ENCODE measurements around the gene TRMT5.

TRMT5 gene

DNA sequence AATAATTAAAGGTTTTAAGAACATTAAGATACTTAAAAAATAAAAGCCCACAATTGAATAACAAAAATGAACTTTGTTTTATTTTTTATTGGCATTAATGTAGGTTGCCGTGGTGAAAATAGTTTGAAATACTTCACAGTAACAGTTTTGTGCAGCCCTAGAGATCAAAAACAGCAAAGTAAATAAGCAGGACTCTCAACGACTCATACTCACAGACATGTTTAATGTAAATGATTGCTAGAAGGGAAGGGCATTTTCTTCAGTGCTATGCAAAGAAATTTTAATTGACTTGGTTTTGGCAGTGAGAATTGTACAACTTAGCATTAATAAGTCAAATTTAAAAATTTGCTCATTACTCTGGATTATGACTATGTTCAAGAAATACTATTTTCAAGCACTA lies 16.0 kb downstream of the TRMT5 start:
- no peak for DNase-seq

DNA sequence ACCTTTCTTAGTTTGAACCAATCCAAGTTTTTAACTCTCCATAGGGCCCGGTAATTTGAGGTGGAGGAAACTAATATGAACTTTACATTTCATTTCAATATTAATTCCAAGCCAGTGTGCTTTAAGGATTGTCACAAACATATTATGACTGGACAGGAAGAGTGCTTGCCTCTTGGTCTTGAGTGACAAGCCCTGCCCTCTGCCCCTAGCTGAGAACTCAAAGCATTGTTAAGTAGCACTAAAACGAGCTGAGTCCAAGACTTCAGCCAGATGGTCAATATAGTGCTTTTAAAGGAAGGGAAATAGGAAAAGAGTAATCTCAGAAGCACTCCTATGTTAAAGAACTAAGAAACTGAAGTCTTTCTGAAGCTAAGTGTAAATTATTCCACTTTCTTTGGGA lies 17.1 kb downstream of the TRMT5 start:
- DNase-seq = no peak

DNA sequence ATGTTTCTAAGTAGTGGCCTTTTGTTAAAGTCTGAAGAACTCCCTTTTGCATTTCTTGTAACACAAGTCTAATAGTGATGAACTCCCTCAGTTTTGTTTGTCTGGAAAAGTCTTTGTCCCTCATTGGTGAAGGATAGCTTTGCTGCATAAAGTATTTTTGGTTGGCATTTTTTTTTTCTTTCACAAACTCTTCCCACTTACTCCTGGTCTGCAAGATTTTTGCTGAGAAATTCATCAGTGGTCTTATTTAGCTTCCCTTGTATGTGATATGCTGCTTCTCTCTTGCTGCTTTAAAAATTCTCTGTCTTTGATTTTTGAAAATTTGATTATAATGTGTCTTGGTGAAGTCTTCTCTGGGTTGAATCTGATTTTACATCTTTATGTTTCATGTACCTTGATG lies 22.7 kb downstream of the TRMT5 start:
- no peak for DNase-seq

DNA sequence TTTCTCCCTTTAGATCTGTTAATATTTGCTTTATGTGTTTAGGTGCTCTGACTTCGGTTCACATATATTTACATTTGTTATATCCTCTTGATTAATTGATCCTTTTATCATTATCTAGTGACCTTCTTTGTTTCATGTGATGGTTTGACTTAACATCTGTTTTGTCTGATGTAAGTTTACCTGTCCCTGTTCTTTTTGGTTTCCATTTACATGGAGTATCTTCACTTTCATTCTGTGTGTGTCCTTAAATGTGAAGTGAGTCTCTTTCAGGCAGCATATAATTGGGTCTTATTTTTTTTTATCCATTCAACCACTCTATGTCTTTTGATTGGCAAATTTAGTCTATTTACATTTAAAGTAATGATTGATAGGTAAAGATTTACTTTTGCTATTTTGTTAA lies 24.2 kb downstream of the TRMT5 start:
- DNase-seq = no peak

DNA sequence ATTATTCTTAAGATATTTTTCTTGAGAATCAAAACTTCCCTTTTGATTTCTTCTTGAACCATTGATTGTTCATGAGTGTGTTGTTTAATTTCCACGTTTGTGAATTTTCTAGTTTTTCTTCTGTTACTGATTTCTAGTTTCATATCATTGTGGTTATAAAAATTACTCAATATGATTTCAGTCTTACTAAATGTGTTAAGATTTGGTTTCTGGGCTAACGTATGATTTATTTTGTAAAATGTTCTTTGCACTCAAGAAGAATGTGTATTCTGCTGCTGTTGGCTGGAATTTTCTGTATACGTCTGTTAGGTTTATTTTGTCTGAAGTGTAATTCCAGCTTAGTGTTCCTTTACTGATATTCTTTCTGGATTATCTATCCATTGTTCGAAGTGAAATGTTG lies 24.7 kb downstream of the TRMT5 start:
- no peak for DNase-seq

DNA sequence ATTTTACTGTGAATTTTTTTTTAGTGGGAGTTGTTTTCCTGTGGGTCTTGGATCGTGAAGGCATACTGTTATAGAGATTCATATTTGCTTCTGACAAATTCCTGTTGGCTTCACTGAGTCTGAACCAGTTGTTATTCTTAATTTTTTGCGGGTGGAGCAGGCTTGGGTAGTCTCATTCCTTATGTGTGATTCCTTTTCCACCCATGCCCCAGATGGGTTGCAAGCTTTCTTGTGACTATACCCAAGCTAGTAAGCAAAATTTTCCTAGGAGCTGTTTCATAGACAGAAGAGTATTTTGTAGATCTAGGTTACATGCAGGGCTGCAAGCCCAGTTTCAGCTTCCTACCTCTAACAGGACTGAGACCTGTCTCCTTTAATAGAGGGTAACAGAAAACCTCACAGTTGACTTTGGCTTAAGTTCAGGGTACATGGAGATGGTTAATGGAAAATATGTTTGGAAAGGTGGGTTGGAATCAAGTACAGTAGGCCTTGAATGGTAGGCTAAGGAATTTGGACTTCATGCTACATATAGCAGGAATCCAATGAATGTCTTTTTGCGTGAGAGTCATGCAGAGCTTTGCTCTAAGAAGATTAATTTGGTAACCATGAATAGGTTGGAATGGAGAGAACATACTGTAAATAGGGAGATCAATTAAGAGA lies 29.0 kb downstream of the TRMT5 start:
- no peak for DNase-seq

DNA sequence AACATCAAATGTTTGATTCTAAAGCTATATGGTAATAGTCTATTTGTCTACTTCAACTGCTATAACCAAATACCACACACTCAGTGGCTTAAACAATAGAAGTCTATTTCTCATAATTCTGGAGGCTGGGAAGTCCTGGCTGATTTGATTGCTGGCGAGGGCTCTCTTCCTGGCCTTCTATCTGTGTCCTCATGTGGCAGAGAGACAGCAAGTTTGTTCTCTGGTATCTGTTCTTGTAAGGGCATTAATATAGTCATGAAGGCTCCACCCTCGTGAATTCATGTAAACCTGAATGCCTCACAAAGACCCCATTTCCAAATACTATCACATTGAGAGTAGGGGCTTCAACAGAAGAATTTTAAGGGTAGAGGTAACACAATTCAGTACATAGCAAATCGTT lies 34.1 kb downstream of the TRMT5 start:
- no peak for DNase-seq

DNA sequence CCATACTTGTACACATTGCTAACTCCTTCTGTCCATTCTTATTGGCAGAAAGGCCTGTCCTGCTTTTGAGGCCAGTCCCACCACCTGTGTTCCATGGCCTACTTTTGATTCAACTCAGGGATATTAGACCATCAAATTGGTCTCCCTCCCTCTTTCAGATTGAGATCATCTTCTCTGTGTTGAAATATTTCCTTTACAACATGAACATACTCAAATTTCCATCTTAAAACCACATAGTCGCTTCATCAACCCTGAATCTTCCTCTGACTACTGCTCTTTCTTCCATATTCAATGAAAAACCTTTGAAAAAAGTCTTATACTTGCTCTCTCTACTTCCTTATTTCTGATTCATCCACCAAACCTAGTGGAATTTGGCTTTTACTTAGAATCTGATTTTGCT lies 34.9 kb downstream of the TRMT5 start:
- DNase-seq = no peak

DNA sequence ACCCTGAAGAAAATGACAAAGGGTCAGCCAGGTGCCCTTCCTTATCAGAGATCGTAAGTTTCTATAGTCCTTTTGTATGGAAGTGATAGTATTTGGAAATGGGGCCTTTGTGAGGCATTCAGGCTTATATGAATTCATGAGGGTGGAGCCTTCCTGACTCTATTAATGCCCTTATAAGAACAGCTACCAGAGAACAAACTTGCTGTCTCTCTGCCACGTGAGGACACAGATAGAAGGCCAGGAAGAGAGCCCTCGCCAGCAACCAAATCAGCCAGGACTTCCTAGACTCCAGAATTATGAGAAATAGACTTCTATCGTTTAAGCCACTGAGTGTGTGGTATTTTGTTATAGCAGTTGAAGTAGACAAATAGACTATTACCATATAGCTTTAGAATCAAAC lies 36.7 kb downstream of the TRMT5 start:
- DNase-seq = no peak

DNA sequence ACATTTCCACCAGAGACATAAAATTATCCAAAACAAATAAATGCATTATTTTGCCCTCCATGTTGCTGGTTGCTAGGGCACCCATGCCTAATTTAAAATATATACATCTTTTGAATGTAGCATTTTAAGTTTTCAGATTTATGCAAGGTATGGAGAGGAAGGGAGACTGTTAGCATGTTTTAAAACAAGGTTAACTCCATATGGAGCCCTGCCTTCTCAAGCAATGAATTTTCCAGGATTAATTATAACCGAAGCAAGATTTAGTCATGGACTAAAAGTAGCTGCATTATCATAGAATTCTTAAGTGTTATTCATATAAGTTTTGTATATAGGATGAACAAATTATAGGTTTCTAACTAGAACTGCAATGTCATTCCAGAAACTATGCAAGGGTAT lies 37.2 kb downstream of the TRMT5 start:
- no peak for DNase-seq

DNA sequence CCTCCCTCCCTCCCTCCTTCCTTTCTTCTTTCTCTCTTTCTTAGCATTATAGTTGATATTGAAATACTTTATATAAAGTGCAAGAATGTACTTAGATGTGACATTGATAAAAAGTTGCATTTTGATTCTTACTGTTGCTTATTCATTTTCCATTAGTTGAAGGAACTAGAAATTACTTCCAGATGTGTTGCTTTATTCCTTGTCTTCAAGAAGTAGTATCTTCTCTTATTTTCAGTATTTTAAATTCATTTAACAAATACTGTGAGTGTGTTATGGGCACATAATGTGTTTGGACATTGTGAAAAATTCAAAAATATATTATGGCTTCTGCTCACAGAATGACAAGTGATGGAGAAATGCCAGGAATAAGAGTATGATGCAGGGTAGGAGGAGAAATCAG lies 45.6 kb downstream of the TRMT5 start:
- DNase-seq = no peak

DNA sequence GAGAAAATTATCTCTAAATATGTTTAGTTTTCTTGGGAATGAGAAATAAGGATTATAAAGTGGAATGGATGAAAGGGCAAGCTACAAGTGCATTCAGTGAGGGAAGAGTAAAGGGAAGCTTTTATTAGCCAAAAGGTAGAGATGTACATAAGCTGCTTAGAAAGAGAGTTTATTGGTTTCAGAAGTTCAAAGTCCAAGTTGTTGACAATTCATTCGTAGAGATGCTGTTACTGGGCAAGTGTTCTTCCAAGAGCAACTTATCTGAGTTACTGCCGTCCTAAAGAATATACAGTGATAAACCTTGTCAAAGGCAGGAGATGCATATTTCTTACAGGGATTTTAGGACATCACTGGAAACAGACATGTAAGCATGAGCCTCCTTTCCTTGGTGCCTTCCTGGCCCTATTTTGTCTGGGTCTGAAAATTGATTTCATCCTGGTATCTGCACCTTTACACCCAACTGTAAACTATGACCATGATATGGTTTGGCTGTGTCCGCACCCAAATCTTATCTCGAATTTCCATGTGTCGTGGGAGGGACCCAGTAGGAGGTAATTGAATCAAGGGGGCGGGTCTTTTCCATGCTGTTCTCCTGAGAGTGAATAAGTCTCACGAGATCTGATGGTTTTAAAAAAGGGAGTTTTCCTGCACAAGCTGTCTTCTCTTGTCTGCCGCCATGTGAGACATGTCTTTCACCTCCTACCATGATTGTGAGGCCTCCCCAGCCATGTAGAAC lies 46.8 kb downstream of the TRMT5 start:
- no peak for DNase-seq

DNA sequence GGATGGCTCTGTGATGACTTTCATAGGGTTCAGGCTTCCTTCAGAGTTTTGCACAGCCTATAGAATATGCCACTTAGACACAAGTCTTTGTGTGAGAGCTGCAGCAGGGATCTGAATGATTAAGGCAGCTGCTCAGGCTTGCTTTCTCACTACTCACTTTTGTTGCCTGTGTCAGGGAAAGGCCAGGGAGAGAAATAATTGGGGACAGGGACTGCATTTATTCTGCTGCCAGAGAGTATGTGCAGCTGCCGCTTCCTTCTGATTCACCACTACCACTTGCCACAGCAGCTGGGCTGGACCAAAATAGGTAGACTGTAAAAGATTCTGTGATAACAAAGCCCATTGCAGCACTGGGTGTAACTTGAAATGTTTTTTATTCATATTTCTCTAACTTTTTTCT lies 49.7 kb downstream of the TRMT5 start:
- no peak for DNase-seq

DNA sequence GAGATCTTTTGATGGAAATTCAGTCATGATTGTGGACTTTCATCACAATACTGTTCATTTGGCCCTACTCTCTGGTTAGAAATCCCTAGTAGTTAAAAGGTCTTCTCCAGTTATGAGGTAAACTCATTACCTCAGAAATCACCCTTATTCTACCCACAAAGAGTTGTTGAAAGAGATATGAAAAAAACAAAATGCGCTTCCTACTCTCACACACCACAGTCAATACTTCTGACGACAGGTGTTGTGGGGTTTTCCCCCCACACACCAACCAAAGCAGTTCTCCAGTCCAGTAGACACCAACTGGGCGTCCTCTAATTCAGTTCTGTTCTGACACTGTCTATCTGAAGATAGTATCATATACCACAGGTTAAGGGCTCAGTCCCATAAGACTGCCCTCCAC lies 54.9 kb downstream of the TRMT5 start:
- no peak for DNase-seq

DNA sequence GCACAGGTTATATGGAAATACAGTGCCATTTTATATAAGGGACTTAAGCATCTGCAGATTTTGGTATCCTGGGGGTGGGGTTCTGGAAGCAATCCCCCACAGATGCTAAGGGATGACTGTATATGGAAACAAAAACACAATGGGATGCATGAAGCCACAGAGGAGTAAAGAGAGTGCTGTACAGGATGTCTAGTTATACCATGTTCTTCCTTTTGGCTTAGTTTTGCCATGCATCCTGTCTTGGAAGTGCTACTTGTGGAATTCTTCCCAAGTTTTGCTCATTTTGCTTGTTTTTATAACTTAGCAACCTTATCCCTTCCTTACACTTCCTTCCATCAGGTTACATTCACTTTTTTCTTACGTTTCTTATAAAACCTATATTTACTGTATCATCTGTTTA lies 55.6 kb downstream of the TRMT5 start:
- DNase-seq = no peak

DNA sequence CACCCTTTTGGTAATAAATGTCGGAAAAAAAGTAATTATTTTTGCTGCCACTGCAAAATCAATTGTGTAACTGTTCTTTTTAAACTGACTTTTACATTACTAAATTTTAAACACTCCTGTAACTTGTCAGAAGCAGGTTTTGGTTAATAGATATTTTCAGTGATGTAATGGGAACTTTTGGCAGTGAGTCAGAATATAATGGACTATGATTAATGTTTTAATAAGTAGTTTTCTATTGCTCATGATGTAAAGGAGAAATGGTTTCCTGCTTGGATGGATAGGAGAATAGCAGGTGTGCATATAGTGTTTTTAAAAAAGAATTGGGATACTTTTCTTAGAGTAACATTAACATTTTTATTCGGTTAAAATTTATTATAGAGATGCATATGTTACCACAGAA lies 58.8 kb downstream of the TRMT5 start:
- no peak for DNase-seq
